HepG2 (cell line): Measurements from ENCODE around the gene HAT1. TPM values are rescaled to one million over a fixed set of nuclear protein-coding genes. Genes with fewer than 3 reads are reported as not detected.

ENCODE experiments used
- EED ChIP-seq: sonication (generic); formaldehyde crosslinking; IDR thresholded peaks from 2 replicates; pipeline ENCODE4 v1.5.0; 2020; ENCODE audit warnings: mild to moderate bottlenecking, missing genetic modification reagents
- MBD4 ChIP-seq: IDR thresholded peaks from 2 replicates; pipeline ENCODE4 v1.6.1; 2012; ENCODE audit warnings: low read length, inconsistent platforms, borderline replicate concordance
- MEIS1 ChIP-seq: sonication (generic); formaldehyde crosslinking; IDR thresholded peaks from 2 replicates; pipeline ENCODE4 v1.9.0; 2021; ENCODE audit warnings: mild to moderate bottlenecking, missing genetic modification reagents, moderate library complexity, borderline replicate concordance
- MLLT10 ChIP-seq: sonication (generic); formaldehyde crosslinking; IDR thresholded peaks from 2 replicates; pipeline ENCODE4 v1.4.0; 2020; ENCODE audit warnings: missing genetic modification reagents
- PRMT3 ChIP-seq: sonication (generic); formaldehyde crosslinking; IDR thresholded peaks from 2 replicates; pipeline ENCODE4 v1.8.1; 2022; ENCODE audit warnings: low read depth, mild to moderate bottlenecking, moderate library complexity, missing genetic modification reagents, borderline replicate concordance
- RAD21 ChIP-seq: fragments of 450-650 bp; formaldehyde crosslinking; IDR thresholded peaks from 2 replicates; pipeline ENCODE4 v1.5.0; 2020; ENCODE audit warnings: mild to moderate bottlenecking
- SIX4 ChIP-seq: sonication (generic); formaldehyde crosslinking; IDR thresholded peaks from 2 replicates; pipeline ENCODE4 v1.4.0; 2020; ENCODE audit warnings: missing genetic modification reagents
- ZFP37 ChIP-seq: sonication (generic); formaldehyde crosslinking; IDR thresholded peaks from 2 replicates; pipeline ENCODE4 v1.4.0; 2020; ENCODE audit warnings: missing genetic modification reagents, borderline replicate concordance
- ZFX ChIP-seq: sonication (generic); formaldehyde crosslinking; IDR thresholded peaks from 2 replicates; pipeline ENCODE4 v1.4.0; 2020; ENCODE audit warnings: mild to moderate bottlenecking, low read depth, missing genetic modification reagents, moderate library complexity
- ZNF207 ChIP-seq: fragments of 450-650 bp; IDR thresholded peaks from 2 replicates; pipeline ENCODE4 v1.6.1; 2016; ENCODE audit warnings: antibody characterized with exemption, borderline replicate concordance
- ZNF235 ChIP-seq: sonication (generic); formaldehyde crosslinking; IDR thresholded peaks from 2 replicates; pipeline ENCODE4 v1.8.1; 2023; ENCODE audit warnings: mild to moderate bottlenecking, missing genetic modification reagents, borderline replicate concordance
- ZNF614 ChIP-seq: IDR thresholded peaks from 2 replicates; pipeline ENCODE4 v1.6.1; 2018; ENCODE audit warnings: missing biosample characterization, missing genetic modification reagents, inconsistent platforms, borderline replicate concordance
- ZNF75D ChIP-seq: sonication (generic); formaldehyde crosslinking; IDR thresholded peaks from 2 replicates; pipeline ENCODE4 v1.8.1; 2023; ENCODE audit warnings: missing genetic modification reagents, mild to moderate bottlenecking, borderline replicate concordance
- ZNF790 ChIP-seq: sonication (generic); formaldehyde crosslinking; IDR thresholded peaks from 2 replicates; pipeline ENCODE4 v1.8.0; 2022; ENCODE audit warnings: missing genetic modification reagents, mild to moderate bottlenecking, borderline replicate concordance
- polyA plus RNA-seq, 8 experiments: library from polyadenylated mRNA; depleted of rRNA in 3 of 8; stranded (reverse) in 7 of 8; unstranded in 1 of 8; fragments of >200 nt; fragmentation: Illumina TruSeq in 4 of 8; extraction: Trizol in 4 of 8; gene quantifications; 2 replicates each; pipeline versions ENCODE4 v1.2.1 to v1.2.3, GENCODE V29; 2011 to 2016; ENCODE audit warnings: low read depth in 4 of 8, missing spikeins in 1 of 8, mixed read lengths in 1 of 8; ENCODE audit not compliant: insufficient read depth in 1 of 8
- total RNA-seq, 5 experiments: library from RNA; depleted of rRNA; stranded (reverse); fragments of >200 nt; fragmentation: Illumina TruSeq; extraction: Trizol; gene quantifications; 2 replicates each; pipeline ENCODE4 v1.2.3, GENCODE V29; 2016; ENCODE audit warnings: low read depth in 1 of 5
- TF ChIP-seq, protein P1 (sequence below): sonication (generic); formaldehyde crosslinking; IDR thresholded peaks from 2 replicates; pipeline ENCODE4 v1.4.0; 2020; ENCODE audit warnings: mild to moderate bottlenecking, missing genetic modification reagents
- TF ChIP-seq, protein P2 (sequence below): IDR thresholded peaks from 2 replicates; pipeline ENCODE4 v1.6.1; 2016; ENCODE audit warnings: missing compliant biosample characterization, missing genetic modification reagents, borderline replicate concordance
- TF ChIP-seq, protein P3 (sequence below): sonication (generic); formaldehyde crosslinking; IDR thresholded peaks from 2 replicates; pipeline ENCODE4 v1.4.0; 2020; ENCODE audit warnings: mild to moderate bottlenecking, missing genetic modification reagents
- TF ChIP-seq, protein P4 (sequence below): IDR thresholded peaks from 2 replicates; pipeline ENCODE4 v1.6.1; 2012; ENCODE audit warnings: low read depth, low read length, improper control_type of control experiment

HAT1 gene
- total and polyA plus RNA-seq, 2 of the 13 experiments (the other 11 are each of a cell fraction or from before 2014, with no cell fraction given): 45.4 to 119 TPM

DNA sequence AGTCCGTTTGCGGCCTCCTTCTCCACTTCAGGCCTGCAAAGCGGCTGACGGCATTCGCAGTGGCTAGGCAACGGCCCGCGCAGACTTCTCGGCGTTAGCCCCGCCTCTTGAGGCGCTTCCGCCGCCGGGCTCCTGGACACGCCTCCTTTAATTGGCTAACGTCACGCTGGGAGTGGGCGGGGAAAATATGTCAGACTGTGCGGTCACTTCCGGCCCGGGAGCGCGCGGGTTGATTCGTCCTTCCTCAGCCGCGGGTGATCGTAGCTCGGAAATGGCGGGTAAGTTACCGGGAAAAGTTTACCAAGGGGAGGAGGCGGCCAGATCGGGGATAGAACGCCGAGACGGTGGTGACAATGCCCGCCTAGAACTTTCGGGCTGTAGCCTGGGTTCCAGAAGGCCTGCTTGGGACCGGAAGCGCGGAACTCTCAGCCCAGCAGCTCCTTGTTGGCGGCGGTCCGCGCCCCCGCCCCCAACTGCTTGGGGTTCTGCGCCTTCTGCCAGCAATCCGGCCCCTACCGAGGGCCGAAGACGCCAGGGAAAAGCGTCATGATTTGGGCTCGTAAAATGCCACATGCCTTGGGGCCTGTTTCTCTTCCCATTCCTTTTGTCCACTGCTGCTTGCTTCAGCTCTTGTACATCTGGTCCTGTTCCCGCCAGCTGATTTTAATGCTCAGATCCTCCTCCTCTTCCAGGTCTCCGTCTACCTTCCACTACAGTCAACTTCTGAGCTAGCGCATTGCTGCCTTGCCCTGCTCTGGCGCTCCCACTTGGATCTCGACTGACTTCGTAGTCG lies at the start of gene HAT1 (continued):
- TF ChIP-seq ZNF207 (no peak), ZNF235 (CRISPR knock-in tag) (no peak), ZFP37 (CRISPR knock-in tag) (no peak), ZNF75D (no peak), PRMT3 (CRISPR knock-in tag) (0 out of 2 replicates have a peak, but pooled peaks have one; percentile 56), SIX4 (CRISPR knock-in tag) (no peak), ZNF614 (CRISPR knock-in tag) (0 out of 2 replicates have a peak, but pooled peaks have one; percentile 30), MLLT10 (CRISPR knock-in tag) (no peak), ZNF790 (CRISPR knock-in tag) (peak; percentile 1; the same call in 1 of the 2 replicates), MEIS1 (CRISPR knock-in tag) (peak; percentile 40; the same call in 1 of the 2 replicates), ZFX (CRISPR knock-in tag) (peak; percentile 99), RAD21 (0 out of 2 replicates have a peak, but pooled peaks have one; percentile 40), EED (CRISPR knock-in tag) (0 out of 2 replicates have a peak, but pooled peaks have one; percentile 65), MBD4 (no peak)
- TF ChIP-seq, protein P1, sequence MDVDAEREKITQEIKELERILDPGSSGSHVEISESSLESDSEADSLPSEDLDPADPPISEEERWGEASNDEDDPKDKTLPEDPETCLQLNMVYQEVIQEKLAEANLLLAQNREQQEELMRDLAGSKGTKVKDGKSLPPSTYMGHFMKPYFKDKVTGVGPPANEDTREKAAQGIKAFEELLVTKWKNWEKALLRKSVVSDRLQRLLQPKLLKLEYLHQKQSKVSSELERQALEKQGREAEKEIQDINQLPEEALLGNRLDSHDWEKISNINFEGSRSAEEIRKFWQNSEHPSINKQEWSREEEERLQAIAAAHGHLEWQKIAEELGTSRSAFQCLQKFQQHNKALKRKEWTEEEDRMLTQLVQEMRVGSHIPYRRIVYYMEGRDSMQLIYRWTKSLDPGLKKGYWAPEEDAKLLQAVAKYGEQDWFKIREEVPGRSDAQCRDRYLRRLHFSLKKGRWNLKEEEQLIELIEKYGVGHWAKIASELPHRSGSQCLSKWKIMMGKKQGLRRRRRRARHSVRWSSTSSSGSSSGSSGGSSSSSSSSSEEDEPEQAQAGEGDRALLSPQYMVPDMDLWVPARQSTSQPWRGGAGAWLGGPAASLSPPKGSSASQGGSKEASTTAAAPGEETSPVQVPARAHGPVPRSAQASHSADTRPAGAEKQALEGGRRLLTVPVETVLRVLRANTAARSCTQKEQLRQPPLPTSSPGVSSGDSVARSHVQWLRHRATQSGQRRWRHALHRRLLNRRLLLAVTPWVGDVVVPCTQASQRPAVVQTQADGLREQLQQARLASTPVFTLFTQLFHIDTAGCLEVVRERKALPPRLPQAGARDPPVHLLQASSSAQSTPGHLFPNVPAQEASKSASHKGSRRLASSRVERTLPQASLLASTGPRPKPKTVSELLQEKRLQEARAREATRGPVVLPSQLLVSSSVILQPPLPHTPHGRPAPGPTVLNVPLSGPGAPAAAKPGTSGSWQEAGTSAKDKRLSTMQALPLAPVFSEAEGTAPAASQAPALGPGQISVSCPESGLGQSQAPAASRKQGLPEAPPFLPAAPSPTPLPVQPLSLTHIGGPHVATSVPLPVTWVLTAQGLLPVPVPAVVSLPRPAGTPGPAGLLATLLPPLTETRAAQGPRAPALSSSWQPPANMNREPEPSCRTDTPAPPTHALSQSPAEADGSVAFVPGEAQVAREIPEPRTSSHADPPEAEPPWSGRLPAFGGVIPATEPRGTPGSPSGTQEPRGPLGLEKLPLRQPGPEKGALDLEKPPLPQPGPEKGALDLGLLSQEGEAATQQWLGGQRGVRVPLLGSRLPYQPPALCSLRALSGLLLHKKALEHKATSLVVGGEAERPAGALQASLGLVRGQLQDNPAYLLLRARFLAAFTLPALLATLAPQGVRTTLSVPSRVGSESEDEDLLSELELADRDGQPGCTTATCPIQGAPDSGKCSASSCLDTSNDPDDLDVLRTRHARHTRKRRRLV (CRISPR knock-in tag): 0 out of 2 replicates have a peak, but pooled peaks have one; percentile 9
- TF ChIP-seq, protein P2, sequence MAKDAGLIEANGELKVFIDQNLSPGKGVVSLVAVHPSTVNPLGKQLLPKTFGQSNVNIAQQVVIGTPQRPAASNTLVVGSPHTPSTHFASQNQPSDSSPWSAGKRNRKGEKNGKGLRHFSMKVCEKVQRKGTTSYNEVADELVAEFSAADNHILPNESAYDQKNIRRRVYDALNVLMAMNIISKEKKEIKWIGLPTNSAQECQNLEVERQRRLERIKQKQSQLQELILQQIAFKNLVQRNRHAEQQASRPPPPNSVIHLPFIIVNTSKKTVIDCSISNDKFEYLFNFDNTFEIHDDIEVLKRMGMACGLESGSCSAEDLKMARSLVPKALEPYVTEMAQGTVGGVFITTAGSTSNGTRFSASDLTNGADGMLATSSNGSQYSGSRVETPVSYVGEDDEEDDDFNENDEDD (CRISPR knock-in tag): peak; percentile 90; the same call in 1 of the 2 replicates
- TF ChIP-seq, protein P3, sequence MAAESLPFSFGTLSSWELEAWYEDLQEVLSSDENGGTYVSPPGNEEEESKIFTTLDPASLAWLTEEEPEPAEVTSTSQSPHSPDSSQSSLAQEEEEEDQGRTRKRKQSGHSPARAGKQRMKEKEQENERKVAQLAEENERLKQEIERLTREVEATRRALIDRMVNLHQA (CRISPR knock-in tag): no peak
- TF ChIP-seq, protein P4, sequence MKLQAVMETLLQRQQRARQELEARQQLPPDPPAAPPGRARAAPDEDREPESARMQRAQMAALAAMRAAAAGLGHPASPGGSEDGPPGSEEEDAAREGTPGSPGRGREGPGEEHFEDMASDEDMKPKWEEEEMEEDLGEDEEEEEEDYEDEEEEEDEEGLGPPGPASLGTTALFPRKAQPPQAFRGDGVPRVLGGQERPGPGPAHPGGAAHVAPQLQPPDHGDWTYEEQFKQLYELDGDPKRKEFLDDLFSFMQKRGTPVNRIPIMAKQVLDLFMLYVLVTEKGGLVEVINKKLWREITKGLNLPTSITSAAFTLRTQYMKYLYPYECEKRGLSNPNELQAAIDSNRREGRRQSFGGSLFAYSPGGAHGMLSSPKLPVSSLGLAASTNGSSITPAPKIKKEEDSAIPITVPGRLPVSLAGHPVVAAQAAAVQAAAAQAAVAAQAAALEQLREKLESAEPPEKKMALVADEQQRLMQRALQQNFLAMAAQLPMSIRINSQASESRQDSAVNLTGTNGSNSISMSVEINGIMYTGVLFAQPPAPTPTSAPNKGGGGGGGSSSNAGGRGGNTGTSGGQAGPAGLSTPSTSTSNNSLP: 0 out of 2 replicates have a peak, but pooled peaks have one; percentile 51
